Mammary epithelial cell (primary cell): ENCODE measurements around the gene CCDC57.

Source experiments
- EZH2 ChIP-seq: IDR thresholded peaks from 2 replicates; pipeline ENCODE4 v1.6.1; 2012; ENCODE audit warnings: low read length, inconsistent platforms, borderline replicate concordance
- TF ChIP-seq, protein P1 (sequence below), 2 donors: IDR thresholded peaks in 1 of 2; conservative IDR thresholded peaks in 1 of 2; 2 replicates each; pipeline ENCODE4 v1.5.1; 2011 to 2012; ENCODE audit warnings: inconsistent platforms in 2 of 2, low read length in 2 of 2, mild to moderate bottlenecking in 2 of 2, control low read depth in 1 of 2, low read depth in 1 of 2; ENCODE audit not compliant: insufficient read depth in 1 of 2; ENCODE audit errors: extremely low read depth in 1 of 2

DNA sequence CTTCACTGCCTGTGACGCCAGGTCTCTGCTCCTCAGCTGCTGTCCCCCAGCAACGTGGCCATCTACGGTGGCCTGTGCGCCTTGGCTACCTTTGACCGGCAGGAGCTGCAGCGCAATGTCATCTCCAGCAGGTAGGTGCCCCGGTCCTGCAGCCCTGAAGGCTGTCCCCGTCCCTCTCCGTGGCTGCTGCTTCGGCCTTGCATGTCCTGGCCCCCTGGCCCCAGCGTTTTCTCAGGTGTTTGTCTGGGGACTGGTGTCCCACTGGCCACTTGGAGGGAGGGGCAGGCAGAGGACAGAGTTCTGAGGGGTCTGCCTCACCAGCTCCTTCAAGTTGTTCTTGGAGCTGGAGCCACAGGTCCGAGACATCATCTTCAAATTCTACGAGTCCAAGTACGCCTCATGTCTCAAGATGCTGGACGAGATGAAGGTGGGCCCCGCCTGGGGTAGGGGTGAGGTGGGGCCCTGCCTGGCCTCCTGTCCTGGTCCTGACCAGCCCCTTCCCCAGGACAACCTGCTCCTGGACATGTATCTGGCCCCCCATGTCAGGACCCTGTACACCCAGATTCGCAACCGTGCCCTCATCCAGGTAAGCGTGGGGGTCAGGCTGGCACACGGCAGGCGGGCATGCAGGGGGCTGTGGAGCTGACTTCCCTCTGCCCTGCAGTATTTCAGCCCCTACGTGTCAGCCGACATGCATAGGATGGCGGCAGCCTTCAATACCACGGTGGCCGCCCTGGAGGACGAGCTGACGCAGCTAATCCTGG, 156.5 kb downstream of the CCDC57 start:
- TF ChIP-seq, protein P1, sequence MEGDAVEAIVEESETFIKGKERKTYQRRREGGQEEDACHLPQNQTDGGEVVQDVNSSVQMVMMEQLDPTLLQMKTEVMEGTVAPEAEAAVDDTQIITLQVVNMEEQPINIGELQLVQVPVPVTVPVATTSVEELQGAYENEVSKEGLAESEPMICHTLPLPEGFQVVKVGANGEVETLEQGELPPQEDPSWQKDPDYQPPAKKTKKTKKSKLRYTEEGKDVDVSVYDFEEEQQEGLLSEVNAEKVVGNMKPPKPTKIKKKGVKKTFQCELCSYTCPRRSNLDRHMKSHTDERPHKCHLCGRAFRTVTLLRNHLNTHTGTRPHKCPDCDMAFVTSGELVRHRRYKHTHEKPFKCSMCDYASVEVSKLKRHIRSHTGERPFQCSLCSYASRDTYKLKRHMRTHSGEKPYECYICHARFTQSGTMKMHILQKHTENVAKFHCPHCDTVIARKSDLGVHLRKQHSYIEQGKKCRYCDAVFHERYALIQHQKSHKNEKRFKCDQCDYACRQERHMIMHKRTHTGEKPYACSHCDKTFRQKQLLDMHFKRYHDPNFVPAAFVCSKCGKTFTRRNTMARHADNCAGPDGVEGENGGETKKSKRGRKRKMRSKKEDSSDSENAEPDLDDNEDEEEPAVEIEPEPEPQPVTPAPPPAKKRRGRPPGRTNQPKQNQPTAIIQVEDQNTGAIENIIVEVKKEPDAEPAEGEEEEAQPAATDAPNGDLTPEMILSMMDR (conservative IDR thresholded peaks at IDR 0.05 in 1 of 2, IDR thresholded peaks at IDR 0.05 in 1 of 2; ENCODE audit: extremely low read depth in 1 of 2, insufficient read depth in 1 of 2, low read depth in 1 of 2, low read length in 2 of 2): no peak
- TF ChIP-seq EZH2: no peak
